GM12865 (cell line): Measurements from ENCODE around the gene FSTL4.
A peak's percentile ranks its signal among the peaks of the same experiment; 100 is the strongest.
"Not testable (repeated sequence)": the region's sequence is repeated elsewhere in the genome, so short reads cannot be mapped to it uniquely, and the experiment has no call there.

Experiments used
- DNase-seq: peaks from one replicate; pipeline ENCODE4 v3.0.0; 2010; ENCODE audit warnings: low read depth
- H3K4me3 ChIP-seq: 2 replicates; pipeline ENCODE4 v1.5.1; 2011; ENCODE audit warnings: mild to moderate bottlenecking, low read depth, low read length, control low read depth
- TF ChIP-seq, protein P1 (sequence below): IDR thresholded peaks from 2 replicates; pipeline ENCODE4 v1.5.1; 2011; ENCODE audit warnings: low read length, control low read depth, low read depth, inconsistent platforms; ENCODE audit not compliant: insufficient read depth; ENCODE audit errors: missing control alignments

FSTL4 gene

DNA sequence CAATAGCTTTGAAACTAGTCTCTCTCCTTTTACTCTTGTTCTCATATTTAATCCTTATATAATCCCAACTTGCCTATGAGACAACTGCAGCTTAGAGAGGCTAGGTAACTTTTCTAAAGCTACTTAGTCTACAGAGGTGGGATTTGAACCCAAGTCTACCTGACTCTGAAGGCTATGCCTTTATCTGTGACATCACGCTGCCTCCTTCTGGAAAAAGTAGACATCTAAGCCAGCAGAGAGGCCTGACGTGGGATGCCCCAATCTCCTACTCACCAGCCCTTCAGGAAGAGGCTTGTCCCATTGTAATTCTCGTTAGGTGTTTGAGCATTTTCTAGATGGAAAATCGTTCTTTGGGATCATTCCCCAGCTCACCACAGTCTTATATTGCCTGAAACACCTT lies 393.0 kb downstream of the FSTL4 start:
- DNase-seq: no peak
- H3K4me3 ChIP-seq: no peak overlapping the region
- TF ChIP-seq, protein P1, sequence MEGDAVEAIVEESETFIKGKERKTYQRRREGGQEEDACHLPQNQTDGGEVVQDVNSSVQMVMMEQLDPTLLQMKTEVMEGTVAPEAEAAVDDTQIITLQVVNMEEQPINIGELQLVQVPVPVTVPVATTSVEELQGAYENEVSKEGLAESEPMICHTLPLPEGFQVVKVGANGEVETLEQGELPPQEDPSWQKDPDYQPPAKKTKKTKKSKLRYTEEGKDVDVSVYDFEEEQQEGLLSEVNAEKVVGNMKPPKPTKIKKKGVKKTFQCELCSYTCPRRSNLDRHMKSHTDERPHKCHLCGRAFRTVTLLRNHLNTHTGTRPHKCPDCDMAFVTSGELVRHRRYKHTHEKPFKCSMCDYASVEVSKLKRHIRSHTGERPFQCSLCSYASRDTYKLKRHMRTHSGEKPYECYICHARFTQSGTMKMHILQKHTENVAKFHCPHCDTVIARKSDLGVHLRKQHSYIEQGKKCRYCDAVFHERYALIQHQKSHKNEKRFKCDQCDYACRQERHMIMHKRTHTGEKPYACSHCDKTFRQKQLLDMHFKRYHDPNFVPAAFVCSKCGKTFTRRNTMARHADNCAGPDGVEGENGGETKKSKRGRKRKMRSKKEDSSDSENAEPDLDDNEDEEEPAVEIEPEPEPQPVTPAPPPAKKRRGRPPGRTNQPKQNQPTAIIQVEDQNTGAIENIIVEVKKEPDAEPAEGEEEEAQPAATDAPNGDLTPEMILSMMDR: no peak

DNA sequence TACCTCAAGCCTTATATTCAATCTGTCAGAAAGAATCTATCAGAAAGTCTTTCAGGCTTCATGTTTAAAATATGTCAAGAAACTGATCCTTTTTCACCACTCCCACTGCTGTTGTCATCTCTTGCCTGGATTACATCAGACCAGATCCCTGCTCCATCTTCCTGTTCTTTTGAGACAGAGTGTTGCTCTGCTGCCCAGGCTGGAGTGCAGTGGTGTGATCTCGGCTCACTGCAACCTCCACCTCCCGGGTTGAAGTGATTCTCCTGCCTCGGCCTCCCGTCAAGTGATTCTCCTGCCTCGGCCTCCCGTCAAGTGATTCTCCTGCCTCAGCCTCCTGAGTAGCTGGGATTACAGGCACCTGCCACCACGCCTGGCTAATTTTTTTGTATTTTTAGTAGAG lies 396.2 kb downstream of the FSTL4 start:
- not testable (repeated sequence) for DNase-seq

DNA sequence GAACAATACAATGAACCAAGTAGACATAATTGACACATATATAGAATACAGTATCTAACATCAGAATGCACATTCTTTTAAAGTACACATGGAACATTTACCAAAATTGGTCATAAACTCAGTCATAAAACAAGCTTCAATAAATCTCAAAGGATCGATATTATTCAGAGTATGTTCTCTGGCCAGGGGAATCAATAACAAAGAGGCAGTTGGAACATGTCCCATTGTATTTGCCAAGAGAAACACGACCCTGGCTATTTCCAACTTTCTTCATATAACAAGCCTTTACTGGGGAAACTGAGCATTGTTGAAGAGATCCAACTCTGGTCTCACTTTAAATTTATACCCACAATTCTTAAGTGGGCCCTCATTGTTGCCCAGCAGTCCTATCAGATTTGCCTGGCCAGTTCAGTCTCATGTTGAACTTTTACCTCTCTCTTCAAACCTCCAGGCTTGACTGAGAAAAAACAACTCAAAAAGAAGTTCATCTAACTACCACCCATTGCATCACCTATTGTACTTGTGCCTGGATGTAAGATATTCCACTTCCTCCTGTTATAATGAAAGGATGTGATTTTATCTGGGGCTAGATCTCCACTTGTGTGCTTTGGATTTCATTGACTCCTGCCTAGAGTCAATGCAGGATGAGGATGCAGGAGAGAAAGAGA lies 398.1 kb downstream of the FSTL4 start:
- DNase-seq: no peak
- TF ChIP-seq, protein P1: no peak
- H3K4me3 ChIP-seq: no peak overlapping the region

More for the DNA sequence above, 396.2 kb downstream of the FSTL4 start:
- not testable (repeated sequence) for H3K4me3 ChIP-seq

DNA sequence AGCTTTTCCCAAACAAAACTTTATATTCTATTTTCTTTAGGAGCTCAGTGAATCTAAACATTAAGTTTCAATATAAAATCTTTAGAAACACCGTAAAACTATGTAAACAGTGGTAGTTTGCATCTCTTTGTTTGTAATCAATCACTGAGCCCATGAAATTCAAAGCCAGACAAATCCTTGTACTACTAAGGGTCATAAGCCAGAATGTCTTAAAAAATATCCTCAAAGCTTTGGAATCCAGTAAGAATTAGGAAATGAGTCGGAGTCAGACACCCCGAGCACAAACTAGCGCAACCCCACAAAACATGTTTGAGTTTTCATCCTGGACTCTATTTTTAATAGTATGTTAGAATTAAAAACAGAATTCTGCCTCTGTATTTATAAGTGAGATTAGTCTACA lies 406.7 kb downstream of the FSTL4 start:
- TF ChIP-seq, protein P1: no peak
- no peak for DNase-seq
- no peak overlapping the region for H3K4me3 ChIP-seq

DNA sequence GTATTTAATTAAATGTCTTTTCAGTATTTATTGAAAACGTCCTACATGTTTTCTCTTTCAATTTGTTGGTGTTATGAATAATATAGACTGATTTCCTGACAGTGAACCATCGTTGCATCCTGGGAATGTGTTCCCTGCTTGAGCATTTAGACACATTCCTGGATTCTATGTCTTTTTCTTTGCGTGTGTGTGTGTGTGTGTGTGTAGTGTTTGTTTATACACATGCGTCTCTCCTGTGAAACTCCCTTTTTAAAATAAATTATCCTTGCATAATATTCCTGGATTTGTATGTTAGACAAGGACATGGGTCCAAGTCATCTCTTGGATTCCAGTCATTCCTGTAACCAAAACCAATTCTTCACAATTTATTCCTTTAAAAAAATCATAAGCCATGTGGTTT lies 407.1 kb downstream of the FSTL4 start:
- H3K4me3 ChIP-seq: no peak overlapping the region
- TF ChIP-seq, protein P1: no peak
- no peak for DNase-seq

DNA sequence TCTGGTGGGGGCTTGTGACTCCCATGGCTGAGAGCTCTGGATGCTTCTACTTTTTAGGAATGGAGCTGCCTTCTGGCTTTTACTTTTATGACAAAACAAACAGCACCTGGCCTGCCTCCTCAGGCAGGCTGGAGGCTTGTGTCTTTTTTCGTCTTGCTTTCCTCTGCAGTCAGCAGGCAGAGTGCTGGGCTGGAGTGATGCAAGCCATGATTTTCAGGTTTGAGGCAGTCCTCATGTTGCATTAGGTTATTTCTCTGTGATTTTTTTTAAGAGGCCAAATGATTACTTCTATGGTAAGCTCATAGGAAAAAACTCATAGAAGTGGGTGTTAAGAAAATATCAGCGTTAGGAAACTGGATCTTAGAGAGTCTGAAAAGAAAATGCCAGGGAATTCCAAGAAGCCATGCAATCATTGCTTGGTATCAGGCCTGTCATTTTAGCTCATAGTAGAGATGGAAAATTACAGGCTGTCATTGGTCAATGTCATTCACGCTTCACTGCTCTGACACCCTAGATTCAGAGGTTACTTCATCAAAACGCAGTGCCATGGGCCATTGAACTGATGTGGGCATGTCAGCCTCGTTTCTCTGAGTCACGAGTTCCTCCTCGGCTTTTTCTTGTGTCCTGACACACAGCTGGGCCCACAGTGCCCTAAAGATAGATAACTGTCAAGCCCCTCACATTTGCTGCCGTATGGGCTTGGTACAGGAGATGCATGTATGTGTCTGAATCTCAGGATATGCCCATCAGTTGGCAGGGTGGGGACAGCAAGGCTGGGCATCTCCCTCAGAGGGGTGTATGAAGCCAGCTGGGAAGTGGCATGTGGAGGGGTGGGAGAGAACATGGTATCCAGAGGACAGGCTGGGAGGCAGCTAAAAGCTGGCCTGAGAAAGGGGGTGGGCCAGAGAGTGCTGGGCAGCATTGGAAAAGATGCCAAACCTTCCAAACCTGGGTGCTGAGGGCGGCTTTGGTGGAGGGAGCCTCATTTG lies 408.7 kb downstream of the FSTL4 start:
- DNase-seq: peak; percentile 35
- no peak overlapping the region for H3K4me3 ChIP-seq
- TF ChIP-seq, protein P1: no peak

DNA sequence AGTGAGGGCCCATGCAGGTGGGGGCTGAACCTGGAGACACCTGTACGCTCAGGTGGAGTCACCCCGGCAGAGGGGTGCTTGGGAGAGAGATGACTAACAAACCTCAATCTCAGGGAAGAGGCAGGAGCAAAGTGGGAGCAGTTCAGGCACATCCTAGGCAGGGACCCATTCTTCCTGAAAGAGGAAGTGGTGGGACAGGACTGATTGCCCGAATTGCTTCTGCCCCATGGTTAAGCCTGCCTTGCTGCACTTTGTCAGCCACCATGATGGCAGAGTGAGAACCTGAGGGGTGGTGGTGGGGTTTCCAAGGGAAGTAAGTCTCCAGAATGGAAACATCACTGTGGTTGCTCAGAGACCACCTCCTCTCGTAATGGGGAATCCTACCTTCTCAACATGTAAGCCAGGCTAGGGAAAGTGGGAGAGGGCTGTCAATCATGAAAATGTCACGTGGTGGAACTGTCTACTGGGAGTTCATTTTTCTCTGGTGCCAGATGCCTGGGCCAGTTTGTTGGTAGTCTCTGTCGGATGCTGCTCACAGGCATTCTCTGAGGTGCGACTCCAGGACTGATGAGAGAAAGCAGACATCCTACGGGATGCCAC lies 410.2 kb downstream of the FSTL4 start:
- TF ChIP-seq, protein P1: no peak
- DNase-seq: no peak
- no peak overlapping the region for H3K4me3 ChIP-seq
